LNCAP (cell line): ENCODE measurements around the gene GLDN.

Experiments
- TF ChIP-seq, protein P1 (sequence below): fragments of 450-650 bp; IDR thresholded peaks from 2 replicates; pipeline ENCODE4 v1.5.1; 2017; ENCODE audit warnings: mild to moderate bottlenecking

GLDN gene

DNA sequence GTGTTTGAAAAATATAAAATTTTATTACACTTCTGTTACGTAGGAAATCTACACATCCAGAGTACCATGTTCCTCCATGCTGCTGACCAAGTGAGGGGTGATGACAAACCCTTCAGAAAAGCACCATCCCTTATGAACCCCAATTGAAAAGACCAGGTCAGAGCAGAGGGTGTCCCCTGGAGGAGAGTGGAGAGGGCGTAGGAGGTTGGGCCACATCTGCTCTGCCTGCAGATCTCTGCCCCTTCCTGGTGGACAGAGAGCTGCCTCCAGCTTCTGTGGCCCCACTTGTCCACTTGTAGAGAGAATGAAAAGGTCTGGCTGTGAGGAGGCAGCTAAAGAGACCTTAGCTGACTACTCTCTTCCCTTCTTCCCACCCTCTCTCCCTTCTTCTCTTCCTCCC, 55.5 kb downstream of the GLDN start:
- TF ChIP-seq, protein P1, sequence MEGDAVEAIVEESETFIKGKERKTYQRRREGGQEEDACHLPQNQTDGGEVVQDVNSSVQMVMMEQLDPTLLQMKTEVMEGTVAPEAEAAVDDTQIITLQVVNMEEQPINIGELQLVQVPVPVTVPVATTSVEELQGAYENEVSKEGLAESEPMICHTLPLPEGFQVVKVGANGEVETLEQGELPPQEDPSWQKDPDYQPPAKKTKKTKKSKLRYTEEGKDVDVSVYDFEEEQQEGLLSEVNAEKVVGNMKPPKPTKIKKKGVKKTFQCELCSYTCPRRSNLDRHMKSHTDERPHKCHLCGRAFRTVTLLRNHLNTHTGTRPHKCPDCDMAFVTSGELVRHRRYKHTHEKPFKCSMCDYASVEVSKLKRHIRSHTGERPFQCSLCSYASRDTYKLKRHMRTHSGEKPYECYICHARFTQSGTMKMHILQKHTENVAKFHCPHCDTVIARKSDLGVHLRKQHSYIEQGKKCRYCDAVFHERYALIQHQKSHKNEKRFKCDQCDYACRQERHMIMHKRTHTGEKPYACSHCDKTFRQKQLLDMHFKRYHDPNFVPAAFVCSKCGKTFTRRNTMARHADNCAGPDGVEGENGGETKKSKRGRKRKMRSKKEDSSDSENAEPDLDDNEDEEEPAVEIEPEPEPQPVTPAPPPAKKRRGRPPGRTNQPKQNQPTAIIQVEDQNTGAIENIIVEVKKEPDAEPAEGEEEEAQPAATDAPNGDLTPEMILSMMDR, result no peak

DNA sequence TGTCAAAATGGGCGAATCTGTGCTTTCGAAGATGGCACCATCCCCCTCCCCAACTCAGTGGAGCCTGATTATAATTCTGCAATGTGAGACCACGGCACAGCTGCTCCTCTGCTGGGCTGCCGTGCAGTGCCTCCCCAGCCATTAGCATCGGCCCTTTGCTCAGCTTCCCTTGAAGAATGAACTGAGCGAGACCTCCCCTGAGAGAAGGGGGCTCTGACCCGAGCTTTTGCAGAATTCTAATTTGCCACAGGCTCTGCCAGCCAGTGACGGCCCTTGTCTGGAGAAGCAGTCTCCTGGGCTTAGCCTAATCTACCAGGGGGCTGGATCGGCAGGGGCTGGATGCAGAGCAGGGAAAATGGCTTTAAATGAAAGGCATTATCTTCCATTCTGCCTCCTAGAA, 57.2 kb downstream of the GLDN start:
- TF ChIP-seq, protein P1, result no peak

DNA sequence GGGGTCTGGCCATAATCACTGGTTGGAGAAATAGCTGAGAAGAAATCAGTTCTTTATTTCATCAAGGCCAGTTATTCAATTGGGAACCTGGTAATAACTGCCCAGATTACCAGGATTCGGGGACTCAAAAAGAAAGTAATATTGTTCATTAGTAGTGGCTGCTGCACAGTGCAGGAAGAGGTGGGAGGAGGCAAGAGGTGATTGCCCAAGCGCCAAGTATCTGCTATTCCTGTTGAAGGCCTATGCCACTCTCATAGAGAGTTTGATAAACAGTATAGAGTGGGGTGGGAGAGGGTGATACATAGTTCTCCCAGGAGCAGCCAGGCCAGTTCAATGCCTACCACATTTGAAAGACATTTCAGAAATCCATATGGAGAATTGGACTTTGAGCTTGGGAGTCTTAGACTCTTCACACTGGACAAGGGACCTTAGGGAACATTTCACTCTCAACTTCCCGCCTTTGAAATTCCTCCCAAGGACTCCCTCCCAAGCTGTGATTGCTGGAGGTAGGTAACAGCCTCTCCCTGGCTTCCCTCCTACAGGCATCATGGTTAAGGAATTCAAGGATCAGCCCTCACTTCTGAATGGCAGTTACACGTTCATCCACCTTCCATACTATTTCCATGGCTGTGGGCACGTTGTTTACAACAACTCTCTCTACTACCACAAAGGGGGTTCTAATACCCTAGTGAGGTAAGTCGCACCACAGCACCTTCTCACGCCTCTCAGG, 59.8 kb downstream of the GLDN start:
- TF ChIP-seq, protein P1, result no peak

DNA sequence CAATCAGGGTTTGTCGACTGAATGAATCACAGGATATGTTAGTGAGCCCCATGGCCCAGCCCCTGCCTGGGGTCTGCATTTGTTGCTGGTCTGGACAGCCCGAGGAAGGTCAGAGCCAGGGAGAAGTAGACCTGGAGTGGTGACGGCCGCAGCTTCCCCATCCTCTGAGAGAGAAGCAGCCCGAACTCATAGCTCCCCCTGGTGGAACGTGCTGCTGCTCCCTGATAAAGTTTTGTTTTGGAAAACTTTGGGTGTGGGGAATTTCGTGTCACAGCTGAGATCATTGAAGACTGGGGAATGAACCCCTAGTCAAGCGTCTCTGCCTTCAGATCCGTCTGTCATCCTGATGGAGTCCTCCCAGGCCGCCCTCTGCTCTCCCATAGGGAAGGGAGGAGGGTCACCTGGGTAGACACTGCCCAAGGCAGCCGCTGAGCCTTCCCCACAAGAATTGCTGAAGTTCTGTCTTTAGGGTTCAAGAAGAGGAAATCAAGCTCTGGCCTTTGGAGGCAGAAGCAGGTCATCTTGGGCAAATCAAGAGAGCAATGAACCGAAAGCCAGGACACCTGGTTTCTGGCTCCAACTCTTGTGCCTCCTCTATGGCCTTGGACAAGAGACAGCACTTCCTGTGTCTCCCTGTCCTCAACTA, 60.5 kb downstream of the GLDN start:
- TF ChIP-seq, protein P1, result peak; percentile 87

DNA sequence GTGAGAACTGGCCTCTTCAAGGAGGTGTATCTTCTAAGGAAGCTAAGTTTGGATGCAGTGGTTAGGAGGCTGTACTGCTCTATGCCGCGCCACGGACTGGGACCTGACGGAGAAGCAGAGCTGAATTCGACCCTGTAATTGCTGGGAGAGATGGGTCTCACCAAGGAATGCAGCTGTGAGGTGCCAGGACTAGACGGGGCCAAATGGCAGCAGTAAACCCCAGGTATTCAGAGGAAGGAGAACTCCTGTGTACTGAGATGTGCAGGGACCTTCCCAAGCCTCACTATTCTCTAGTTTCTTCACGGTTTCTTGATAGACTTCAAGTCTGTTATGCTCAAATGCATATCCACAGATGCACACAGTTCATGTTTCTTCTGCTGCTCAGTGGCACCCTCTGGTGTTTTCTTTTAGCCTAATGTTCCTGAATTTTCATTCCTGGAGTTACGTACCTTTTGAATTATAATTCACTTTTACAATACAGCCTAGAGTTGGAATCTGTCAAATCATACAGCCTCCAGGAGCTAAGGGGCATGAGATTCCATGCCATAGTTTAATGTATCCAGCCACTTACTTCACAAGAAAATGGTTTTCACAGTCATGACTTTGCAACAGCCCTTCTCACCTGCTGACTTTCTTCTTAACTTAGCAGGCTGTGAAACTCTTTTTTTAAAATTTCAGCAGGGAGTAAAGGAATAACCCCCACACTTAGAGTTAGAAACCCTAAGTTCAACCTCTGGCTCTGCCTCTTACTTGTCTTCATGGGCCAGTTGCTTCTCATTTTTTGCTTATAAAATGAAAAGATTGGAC, 61.8 kb downstream of the GLDN start:
- TF ChIP-seq, protein P1, result peak; percentile 79

DNA sequence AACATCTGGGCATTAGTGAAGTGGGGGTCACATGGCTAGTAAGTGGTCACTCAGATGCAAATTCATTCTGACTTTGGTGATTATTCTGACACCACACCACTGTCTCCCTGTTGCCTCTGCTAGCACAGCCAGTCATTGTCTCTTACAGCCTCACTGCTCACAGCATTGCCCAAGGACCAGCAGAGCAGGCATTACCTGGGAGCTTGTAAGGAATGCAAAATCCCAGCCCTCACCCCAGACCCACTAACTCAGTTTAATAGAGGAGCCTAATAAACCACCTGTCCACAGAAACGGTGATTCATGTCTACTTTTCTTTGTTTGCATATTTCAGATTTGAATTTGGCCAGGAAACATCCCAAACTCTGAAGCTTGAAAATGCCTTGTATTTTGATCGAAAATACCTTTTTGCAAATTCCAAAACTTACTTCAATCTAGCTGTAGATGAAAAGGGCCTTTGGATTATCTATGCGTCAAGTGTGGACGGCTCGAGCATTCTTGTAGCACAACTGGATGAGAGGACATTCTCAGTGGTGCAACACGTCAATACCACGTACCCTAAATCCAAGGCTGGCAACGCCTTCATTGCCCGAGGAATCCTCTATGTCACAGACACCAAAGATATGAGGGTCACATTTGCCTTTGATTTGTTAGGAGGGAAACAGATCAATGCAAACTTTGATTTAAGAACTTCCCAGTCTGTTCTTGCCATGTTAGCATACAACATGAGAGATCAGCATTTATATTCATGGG, 62.7 kb downstream of the GLDN start:
- TF ChIP-seq, protein P1, result no peak
